Stimulated activated naive CD8-positive, alpha-beta T cell treated with anti-CD3 and anti-CD28 coated beads, Interleukin-15, amount 100 ng/mL, for 72 hours (primary cell): Measurements from ENCODE around the gene MOK.

Source experiments
- ATAC-seq: fragments of 150-1000 bp; cut with Tn5 transposase; 2 replicates; pipeline ENCODE4 v1.10.0; 2021; ENCODE audit warnings: mild to moderate bottlenecking, moderate library complexity
- DNase-seq, 2 donors: peaks; one replicate each; pipeline ENCODE4 v3.0.0; 2021 to 2022
- H3K27ac Mint-ChIP-seq, 2 donors: one replicate each; pipeline ENCODE4 v1.8.0; 2022; ENCODE audit warnings: mild to moderate bottlenecking in 2 of 2, mixed read lengths in 2 of 2, moderate library complexity in 2 of 2
- H3K27me3 Mint-ChIP-seq: one replicate; pipeline ENCODE4 v1.8.0; 2022; ENCODE audit warnings: mixed read lengths
- H3K4me1 Mint-ChIP-seq: one replicate; pipeline ENCODE4 v1.8.0; 2022; ENCODE audit warnings: mild to moderate bottlenecking, mixed read lengths
- H3K4me3 Mint-ChIP-seq, 2 donors: one replicate each; pipeline ENCODE4 v1.8.0; 2022; ENCODE audit warnings: mild to moderate bottlenecking in 2 of 2, mixed read lengths in 2 of 2, moderate library complexity in 1 of 2
- H3K9me3 Mint-ChIP-seq, 2 donors: one replicate each; pipeline ENCODE4 v1.8.0; 2022; ENCODE audit warnings: mixed read lengths in 2 of 2

MOK gene

DNA sequence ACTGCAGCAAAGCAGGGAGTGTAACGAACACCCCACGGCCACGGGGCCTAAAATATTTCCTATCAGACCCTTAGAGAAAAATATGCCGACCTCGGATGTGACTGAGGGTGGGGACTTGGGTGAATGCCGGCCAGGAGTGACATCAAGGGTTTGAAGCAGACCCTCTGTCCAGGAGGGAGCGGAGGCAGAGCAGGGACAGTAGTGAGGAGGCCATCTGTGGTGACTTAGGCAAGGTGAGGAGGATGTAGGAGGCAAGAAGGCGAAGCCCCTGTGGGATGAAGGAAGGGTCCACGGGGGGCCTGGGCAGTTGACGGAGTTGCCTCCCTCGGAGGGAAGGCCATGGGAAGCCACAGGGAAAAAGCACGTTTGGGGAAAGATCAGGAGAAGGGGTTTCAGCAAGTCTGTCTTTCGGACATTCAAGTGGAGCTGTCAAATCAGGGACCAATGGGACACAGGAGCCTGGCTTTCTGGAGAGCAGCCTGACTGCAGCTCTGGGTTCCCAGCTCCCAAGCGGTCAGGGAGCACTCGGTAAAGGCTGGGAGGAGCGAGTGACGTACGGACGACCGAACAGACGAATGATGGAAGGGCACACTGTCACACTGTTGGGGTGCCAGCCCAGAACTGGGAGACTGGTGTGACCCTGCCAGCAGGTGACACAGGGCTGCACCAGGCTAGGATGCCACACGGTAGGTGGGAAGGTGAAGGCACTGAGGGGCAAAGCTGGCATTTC, 74.3 kb downstream of the MOK start:
- DNase-seq: no peak
- H3K27ac Mint-ChIP-seq: peak overlapping the region in 1 of 2 donors; percentile 38
- H3K9me3 Mint-ChIP-seq: no peaks in the 10 kb centered on the region
- no peak for ATAC-seq
- H3K27me3 Mint-ChIP-seq: no peaks in the 10 kb centered on the region
- H3K4me3 Mint-ChIP-seq: no peak overlapping the region
- H3K4me1 Mint-ChIP-seq: no peaks in the 10 kb centered on the region

DNA sequence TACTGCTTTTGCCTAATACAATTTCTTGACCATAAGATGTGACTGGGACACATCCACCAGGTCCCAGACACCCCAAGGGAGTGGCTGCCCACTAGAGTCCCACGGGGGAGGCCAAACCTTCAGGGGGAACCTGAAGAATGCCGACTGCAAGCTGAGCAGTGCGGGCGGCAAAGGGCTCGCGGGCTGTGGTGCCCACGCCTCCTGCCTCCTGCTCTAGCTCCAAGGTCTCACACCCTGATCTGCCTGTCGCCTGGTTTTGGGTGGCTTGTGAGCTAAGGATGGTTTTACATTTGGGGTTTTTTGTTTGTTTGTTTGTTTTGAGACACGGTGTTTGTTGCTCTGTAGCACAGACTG, 75.2 kb downstream of the MOK start:
- no peaks in the 10 kb centered on the region for H3K4me1 Mint-ChIP-seq
- H3K27me3 Mint-ChIP-seq: no peaks in the 10 kb centered on the region
- no peaks in the 10 kb centered on the region for H3K9me3 Mint-ChIP-seq
- no peak overlapping the region for H3K4me3 Mint-ChIP-seq
- no peak for ATAC-seq
- no peak overlapping the region for H3K27ac Mint-ChIP-seq
- DNase-seq: no peak

DNA sequence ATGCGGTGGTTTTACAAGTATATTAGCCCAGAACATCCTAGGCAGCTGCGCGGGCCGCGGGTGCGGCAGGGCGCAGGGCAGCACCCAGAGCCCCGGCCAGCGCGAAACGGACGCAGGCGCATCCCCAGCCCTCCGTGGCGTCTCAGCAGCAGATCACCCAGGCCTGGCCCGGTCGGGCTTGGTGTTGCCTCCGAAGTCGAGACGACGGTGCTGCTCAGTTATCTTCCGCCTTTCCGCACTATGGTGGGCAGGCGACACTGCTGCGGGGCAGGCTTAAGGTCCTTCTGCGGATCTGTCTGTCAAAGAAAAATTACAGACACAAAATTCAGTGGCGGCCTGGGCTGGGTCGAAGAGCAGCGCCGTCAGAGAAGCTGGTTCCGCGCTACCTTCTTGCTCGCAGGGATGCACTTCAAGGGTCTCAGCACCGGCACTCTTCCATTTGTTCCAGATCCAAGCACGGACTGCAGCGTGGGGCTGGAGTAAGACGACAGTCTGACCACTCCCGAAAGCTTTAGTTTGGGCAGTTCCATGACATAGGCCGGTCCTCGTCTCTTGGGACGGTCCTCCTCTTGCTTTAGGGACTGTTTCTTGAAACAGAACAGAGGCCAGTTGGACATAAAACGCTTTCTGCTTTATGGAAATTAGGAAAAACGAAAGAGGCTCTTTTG, 75.8 kb downstream of the MOK start:
- DNase-seq (no peak), ATAC-seq (no peak)
- no peaks in the 10 kb centered on the region for H3K4me1 Mint-ChIP-seq
- no peak overlapping the region for H3K4me3 Mint-ChIP-seq
- H3K27ac Mint-ChIP-seq: no peak overlapping the region
- H3K27me3 Mint-ChIP-seq: no peaks in the 10 kb centered on the region
- H3K9me3 Mint-ChIP-seq: no peaks in the 10 kb centered on the region

DNA sequence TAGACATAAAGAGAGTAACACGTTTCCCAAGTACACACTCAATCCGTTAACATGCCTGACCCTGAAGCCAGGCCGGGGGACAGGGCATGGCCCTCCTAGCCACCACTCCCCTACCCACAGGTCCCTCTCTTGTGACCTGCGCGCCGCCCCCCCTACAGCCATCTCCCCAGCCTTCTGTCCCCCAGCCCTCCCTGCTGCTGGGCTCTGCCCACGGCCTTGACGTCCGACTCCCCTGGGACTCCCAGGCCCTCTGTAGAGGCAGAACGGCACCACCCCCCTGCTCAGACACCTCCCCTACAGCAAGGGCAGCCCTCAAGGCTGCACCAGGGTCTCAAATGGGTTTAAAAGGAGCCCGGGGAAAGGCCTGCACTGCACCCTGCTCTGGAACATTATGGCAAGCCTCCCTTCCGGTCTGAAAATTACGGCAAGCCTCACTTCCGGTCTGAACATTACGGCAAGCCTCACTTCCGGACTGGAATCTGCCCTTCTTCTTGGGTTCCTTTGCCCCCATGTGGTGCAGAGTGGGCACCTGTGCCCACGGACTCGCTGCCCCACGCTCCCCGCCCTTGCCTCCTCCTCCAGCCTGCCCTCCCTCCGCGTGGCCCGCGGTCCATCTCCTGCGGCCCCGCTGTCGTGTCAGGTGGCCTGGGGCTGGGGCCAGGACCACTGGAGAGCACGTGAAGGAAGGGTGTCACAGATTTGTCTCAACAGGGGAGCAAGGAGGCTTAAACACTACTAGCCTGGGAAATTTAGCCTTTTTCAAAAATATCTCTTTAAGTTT, 77.6 kb downstream of the MOK start:
- Mint-ChIP-seq H3K27ac (peak overlapping the region in 1 of 2 donors; percentile 40), H3K9me3 (no peaks in the 10 kb centered on the region), H3K4me1 (no peaks in the 10 kb centered on the region), H3K4me3 (peak overlapping the region in 1 of 2 donors; percentile 26), H3K27me3 (no peaks in the 10 kb centered on the region)
- peak; percentile 34 for ATAC-seq
- no peak for DNase-seq

DNA sequence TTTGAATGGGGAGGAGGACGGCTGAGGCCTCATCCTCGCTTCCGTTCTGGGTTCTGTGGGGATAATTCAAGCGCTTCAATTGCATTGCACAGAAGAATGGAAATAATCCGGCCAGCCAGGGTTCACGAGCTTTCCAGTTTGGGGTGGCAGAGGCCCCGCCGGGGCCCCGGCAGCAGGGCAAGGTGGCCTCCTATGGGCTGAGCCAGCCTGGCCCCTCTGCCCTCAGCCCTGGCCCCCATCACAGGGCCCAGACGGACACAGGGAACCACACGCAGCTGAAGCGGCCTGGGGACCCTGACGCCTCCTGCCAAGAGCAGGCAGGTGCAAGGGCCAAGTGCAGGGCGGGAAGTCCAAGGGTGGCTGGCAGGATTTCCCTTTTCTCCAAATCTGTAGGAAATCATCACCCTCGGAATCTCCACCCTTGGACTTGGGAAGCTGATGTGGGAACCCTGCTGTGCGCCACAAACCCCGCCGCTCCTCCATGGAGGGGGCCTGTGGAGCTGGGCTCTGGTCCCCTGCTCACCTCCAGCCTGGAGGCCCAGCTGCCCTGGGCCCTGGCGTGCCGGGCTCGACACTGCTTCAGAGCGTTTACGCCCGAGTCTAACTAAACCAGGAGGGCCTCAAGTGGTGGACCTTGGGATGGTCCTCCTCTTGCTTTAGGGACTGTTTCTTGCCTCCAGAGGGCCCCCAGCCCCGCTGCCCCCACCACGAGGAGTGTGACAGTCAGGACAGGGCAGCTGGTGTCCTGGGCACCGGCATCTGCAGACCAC, 78.4 kb downstream of the MOK start:
- Mint-ChIP-seq H3K27ac (no peak overlapping the region), H3K4me3 (no peak overlapping the region), H3K9me3 (no peaks in the 10 kb centered on the region), H3K27me3 (no peaks in the 10 kb centered on the region), H3K4me1 (no peaks in the 10 kb centered on the region)
- DNase-seq (no peak), ATAC-seq (no peak)

DNA sequence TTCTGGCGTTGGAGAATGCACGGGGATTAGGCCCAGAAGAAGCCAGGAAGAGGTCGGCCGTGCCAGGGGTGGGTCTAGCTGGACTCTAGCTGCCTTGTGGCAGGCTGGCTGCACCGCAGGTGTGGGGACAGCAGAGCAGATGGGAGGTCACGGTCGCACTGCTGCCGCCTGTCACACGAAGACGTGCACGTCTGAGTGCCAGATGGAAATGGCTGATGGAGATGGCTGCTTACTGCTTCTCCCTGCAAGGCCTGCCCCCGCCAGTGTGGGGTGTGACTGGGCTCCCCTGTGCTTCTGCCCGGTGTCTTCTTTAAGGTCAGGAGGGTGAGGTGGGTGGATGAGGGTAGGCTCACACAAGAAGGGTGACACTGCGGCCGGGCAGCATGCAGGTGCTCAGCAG, 79.0 kb downstream of the MOK start:
- Mint-ChIP-seq H3K27ac (peak overlapping the region in 1 of 2 donors; percentile 59), H3K4me3 (no peak overlapping the region)
- peak; percentile 30 for ATAC-seq

DNA sequence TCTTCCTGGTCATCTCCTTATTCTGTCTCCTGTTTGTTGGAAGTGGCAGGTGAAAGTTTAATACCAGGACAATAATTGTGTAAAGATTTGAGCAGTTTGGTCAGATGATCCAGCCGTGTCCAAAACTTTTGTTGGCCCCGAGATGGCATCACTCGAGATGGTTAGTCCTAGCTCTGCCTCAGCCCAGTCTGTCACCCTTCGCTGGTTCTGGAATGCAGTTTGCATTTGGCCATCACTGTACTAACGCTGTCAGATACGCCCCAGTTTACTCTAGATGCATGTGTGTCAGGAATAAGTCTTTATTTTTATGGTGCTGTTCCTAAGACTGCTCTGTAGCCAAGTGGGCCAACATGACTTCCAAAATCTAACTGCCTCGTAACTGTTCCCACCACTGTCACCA, 79.6 kb downstream of the MOK start:
- ATAC-seq: no peak
- no peak overlapping the region for H3K27ac Mint-ChIP-seq
- H3K4me3 Mint-ChIP-seq: no peak overlapping the region
- no peak for DNase-seq
- H3K9me3 Mint-ChIP-seq: no peaks in the 10 kb centered on the region
- no peaks in the 10 kb centered on the region for H3K27me3 Mint-ChIP-seq
- peaks cover 9% of the 10 kb centered on the region for H3K4me1 Mint-ChIP-seq

More for the DNA sequence above, 79.0 kb downstream of the MOK start:
- Mint-ChIP-seq H3K4me1 (peaks cover 5% of the 10 kb centered on the region), H3K9me3 (no peaks in the 10 kb centered on the region), H3K27me3 (no peaks in the 10 kb centered on the region)
- no peak for DNase-seq

DNA sequence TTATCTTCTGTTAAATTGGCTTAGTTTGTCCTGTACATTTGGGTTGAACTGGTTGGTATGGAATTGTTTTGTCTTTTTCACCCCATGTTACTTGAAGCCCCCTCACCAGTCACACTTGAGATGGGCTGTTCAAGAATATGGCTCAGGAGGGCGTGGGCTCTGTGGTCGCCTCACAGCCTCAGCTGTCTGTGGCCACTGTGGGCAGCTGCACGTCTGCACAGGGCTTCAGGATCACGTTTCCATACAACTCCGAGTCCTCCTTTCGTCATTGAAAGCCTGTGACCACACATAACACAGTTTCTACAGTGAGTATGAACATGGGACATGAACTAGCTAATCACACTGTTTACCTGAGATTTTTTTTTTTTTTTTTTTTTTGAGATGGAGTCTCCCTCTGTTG, 81.3 kb downstream of the MOK start:
- Mint-ChIP-seq H3K27me3 (no peaks in the 10 kb centered on the region), H3K27ac (no peak overlapping the region), H3K4me3 (no peak overlapping the region), H3K9me3 (no peaks in the 10 kb centered on the region), H3K4me1 (peaks cover 24% of the 10 kb centered on the region)
- no peak for ATAC-seq
- no peak for DNase-seq

DNA sequence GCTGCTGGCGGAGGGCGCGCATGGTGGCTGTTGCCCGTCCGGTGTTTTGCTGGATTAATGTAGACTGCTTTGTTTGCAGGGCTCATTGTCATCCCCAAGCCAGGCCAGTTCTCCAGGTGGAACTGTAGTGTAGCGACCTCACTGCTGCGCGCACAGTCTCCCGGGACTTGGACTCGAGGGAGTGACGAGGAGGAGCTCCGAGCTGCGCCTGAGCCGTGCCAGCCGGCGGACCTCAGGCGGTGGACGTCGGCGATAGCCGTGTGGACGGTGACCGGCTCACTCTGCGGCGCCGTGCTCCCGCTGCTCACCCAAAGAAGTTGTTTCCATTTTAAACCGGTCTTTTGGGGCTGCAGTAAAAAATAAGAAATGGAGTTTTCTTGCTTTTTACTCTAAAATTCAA, 82.2 kb downstream of the MOK start:
- ATAC-seq (no peak), DNase-seq (no peak)
- H3K27me3 Mint-ChIP-seq: no peaks in the 10 kb centered on the region
- H3K4me1 Mint-ChIP-seq: peaks cover 24% of the 10 kb centered on the region
- H3K4me3 Mint-ChIP-seq: no peak overlapping the region
- H3K27ac Mint-ChIP-seq: no peak overlapping the region
- H3K9me3 Mint-ChIP-seq: no peaks in the 10 kb centered on the region

DNA sequence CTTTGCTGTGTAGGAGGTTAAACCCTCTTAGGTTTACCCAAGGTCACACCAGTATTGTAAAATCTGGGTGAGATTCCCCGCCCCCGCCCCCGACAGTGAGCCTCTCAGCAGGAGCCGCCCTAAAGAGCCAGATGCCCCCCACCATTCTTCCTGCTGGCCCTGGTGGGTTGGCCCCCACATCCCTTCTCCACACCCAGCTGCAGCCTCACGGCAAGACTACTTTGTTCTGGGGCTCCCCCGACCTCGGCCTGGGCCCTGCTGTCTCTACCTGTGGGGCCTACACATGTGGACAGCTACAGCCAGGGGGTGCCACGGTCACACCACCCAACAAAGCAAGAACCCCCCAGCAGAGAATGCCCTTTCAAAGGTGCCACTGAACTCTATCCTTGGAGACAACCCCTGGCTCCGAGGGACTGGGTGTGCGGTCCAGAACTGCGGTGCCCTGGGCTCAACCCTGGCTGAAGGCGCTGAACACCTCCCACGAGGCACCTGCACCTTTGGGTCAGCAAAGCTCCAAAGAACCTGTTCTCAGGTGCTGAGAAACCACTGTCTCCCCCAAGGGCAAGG, 82.9 kb downstream of the MOK start:
- H3K27me3 Mint-ChIP-seq: no peaks in the 10 kb centered on the region
- peak overlapping the region in 1 of 2 donors; percentile 63 for H3K27ac Mint-ChIP-seq
- H3K4me3 Mint-ChIP-seq: peak overlapping the region in 1 of 2 donors; percentile 49
- ATAC-seq (no peak), DNase-seq (no peak)
- H3K4me1 Mint-ChIP-seq: peaks cover 24% of the 10 kb centered on the region
- H3K9me3 Mint-ChIP-seq: no peaks in the 10 kb centered on the region

DNA sequence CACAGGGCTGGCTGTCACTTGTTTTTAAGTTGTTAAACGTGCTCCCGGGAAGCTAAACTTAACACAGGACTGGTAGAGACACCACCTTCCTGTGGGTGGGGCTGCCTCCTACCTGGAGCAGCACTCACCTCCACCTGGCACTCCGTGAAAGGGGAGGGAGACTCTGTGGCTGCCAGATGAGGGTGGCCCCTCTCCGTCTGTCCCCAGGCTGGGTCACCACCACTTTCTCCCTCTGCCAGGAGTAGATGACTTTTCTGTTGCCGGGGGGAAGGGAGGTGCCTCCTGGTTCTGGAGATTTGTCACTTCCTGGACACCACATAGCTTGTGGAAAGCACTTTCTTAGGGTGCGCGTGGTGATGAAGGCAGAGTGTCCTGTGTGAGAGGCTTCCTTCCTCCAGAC, 83.9 kb downstream of the MOK start:
- Mint-ChIP-seq H3K27me3 (no peaks in the 10 kb centered on the region), H3K27ac (peak overlapping the region in 1 of 2 donors; percentile 71), H3K4me1 (peaks cover 24% of the 10 kb centered on the region), H3K9me3 (no peaks in the 10 kb centered on the region), H3K4me3 (no peak overlapping the region)
- no peak for ATAC-seq
- DNase-seq: no peak

DNA sequence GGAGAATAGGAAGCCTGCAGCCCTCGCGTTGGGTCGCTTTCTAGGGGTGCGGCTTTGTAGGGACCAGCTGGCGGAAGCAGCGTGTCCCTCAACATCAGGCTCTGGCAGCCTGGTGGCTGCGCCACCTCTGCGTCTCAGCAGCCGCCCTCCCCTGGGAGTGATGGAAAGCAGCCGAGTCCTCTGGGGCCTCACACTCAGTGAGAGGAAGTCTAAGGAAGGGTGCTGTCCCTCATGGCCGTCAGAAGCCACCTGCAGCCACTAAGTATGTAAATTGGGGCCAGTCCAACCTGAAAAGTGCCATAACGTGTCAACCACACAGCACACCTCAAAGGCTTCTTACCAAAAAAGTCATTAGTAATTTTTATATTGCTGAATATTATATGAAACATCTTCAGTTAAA, 84.9 kb downstream of the MOK start:
- ATAC-seq (peak; percentile 96), DNase-seq (peak in 1 of 2 donors; percentile 55)
- Mint-ChIP-seq H3K9me3 (no peaks in the 10 kb centered on the region), H3K4me3 (no peak overlapping the region), H3K4me1 (peaks cover 24% of the 10 kb centered on the region), H3K27ac (peak overlapping the region in 1 of 2 donors; percentile 45), H3K27me3 (no peaks in the 10 kb centered on the region)

DNA sequence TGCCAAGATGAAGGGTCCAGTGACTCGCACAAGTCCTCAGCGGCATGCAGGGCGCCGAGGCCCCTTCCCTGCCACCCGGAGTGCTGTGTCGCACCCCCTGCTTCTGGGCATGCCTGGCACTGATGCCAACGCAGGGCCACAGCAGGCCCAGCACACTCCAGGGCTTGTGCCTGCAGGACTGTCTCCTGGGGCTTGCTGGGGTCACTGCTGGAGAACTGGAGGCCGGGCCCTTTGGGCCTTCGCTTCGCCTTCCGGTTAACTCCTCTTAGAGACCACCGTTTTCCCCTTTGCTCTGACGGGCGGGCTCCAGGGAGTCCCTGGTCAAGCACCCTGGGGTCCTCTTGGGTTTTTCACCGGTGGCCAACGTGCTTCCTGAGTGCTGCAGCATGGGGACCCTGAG, 85.6 kb downstream of the MOK start:
- no peak for DNase-seq
- no peak overlapping the region for H3K27ac Mint-ChIP-seq
- H3K9me3 Mint-ChIP-seq: no peaks in the 10 kb centered on the region
- ATAC-seq: no peak
- no peaks in the 10 kb centered on the region for H3K27me3 Mint-ChIP-seq
- H3K4me1 Mint-ChIP-seq: peaks cover 24% of the 10 kb centered on the region
- H3K4me3 Mint-ChIP-seq: no peak overlapping the region

DNA sequence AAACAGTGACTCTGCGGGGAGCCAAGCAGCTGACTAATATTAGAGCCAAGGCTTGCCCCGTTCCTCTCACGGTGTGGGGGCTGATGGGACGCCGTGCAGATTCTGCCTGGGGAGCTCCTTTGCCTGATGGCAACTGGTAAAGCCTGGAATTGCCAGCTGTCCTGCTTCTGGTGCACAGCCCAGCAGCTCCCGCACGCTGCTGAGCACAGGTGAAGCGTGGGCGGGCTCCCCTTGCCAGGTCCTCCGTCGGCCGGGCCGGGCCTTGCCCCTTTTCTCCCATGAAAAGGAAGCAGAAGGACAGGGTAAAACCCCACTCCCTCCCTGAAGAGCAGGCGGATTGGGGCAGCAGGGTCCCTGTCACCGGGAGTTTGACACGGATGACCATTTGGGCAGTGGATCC, 86.3 kb downstream of the MOK start:
- Mint-ChIP-seq H3K27ac (no peak overlapping the region), H3K9me3 (no peaks in the 10 kb centered on the region), H3K27me3 (no peaks in the 10 kb centered on the region), H3K4me3 (no peak overlapping the region), H3K4me1 (peaks cover 24% of the 10 kb centered on the region)
- DNase-seq: no peak
- ATAC-seq: no peak

DNA sequence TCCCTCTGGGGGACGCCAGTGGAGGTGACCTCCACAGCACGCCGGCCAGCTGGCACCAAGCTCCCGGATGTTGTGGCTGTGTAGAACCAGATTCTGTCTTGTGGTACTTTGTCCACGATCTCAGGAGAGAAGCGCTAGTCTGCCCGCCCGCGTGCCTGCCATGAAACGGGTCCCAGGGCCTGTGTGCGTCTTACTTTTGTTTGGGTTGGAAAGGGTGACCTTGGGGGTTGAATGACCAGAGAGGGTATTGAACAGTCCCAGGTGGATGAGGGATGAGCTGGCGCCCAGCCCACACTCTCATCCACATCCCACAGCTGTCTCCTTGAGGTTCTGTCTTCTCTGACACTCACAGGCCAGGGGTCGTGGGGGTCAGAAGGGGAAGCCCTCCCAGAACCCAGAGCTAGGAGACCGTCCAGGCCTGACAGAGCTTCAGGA, 87.0 kb downstream of the MOK start:
- Mint-ChIP-seq H3K4me1 (peaks cover 24% of the 10 kb centered on the region), H3K27me3 (no peaks in the 10 kb centered on the region), H3K27ac (peak overlapping the region in 1 of 2 donors; percentile 54), H3K4me3 (no peak overlapping the region), H3K9me3 (no peaks in the 10 kb centered on the region)
- ATAC-seq (no peak), DNase-seq (no peak)
